Keratinocyte (primary cell): ENCODE data around the gene CCDC15. TPM values are rescaled to one million over a fixed set of nuclear protein-coding genes. Genes with fewer than 3 reads are reported as not detected.
"Not testable (repeated sequence)": the region's sequence is repeated elsewhere in the genome, so short reads cannot be mapped to it uniquely, and the experiment has no call there.

Experiments
- DNase-seq: peaks from one replicate; pipeline ENCODE4 v3.0.0-alpha.2; 2011; ENCODE audit warnings: low read depth, missing footprints, low spot score
- FAIRE-seq: peaks from 2 replicates; lab custom pipeline; 2011; peaks lifted over from hg19 to GRCh38; lab: Jason Lieb, UNC
- H2AFZ ChIP-seq: 2 replicates; pipeline ENCODE4 v1.6.0; 2012; ENCODE audit warnings: low read length, control low read depth, inconsistent platforms; ENCODE audit not compliant: control insufficient read depth
- H3K27ac ChIP-seq: 2 replicates; pipeline ENCODE4 v1.5.1; 2011; ENCODE audit warnings: low read length; ENCODE audit not compliant: control insufficient read depth, insufficient read depth
- H3K27me3 ChIP-seq: 3 replicates; pipeline ENCODE4 v1.6.0; 2011; ENCODE audit warnings: low read length; ENCODE audit not compliant: control insufficient read depth, insufficient read depth; ENCODE audit errors: extremely low read depth
- H3K36me3 ChIP-seq, 2 experiments: 2 replicates in 1 of 2; 3 replicates in 1 of 2; pipeline ENCODE4 v1.5.1; 2011; ENCODE audit warnings: low read length in 2 of 2, mild to moderate bottlenecking in 1 of 2; ENCODE audit not compliant: control insufficient read depth in 2 of 2, insufficient read depth in 2 of 2; ENCODE audit errors: extremely low read depth in 1 of 2
- H3K4me1 ChIP-seq: 3 replicates; pipeline ENCODE4 v1.5.1; 2011; ENCODE audit warnings: low read length; ENCODE audit not compliant: control insufficient read depth, insufficient read depth; ENCODE audit errors: extremely low read depth
- H3K4me2 ChIP-seq: 3 replicates; pipeline ENCODE4 v1.6.0; 2011; ENCODE audit warnings: low read depth, low read length; ENCODE audit not compliant: control insufficient read depth, insufficient read depth; ENCODE audit errors: extremely low read depth
- H3K4me3 ChIP-seq, 3 experiments: fragments of 200-600 bp in 1 of 3; sonication (generic) in 1 of 3; 2 replicates in 2 of 3; 3 replicates in 1 of 3; pipeline ENCODE4 v1.5.1; 2011 to 2016; ENCODE audit warnings: low read length in 3 of 3, mild to moderate bottlenecking in 3 of 3, control low read depth in 2 of 3, inconsistent platforms in 1 of 3, low read depth in 1 of 3, mixed read lengths in 1 of 3, mixed run types in 1 of 3, moderate library complexity in 1 of 3; ENCODE audit not compliant: control insufficient read depth in 2 of 3, insufficient read depth in 2 of 3; ENCODE audit errors: extremely low read depth in 1 of 3
- H3K79me2 ChIP-seq: 2 replicates; pipeline ENCODE4 v1.6.0; 2012; ENCODE audit warnings: low read length; ENCODE audit not compliant: control insufficient read depth, insufficient read depth
- H3K9ac ChIP-seq: 3 replicates; pipeline ENCODE4 v1.6.0; 2011; ENCODE audit warnings: low read length; ENCODE audit not compliant: control insufficient read depth, insufficient read depth; ENCODE audit errors: extremely low read depth
- H3K9me1 ChIP-seq: 3 replicates; pipeline ENCODE4 v1.6.0; 2011; ENCODE audit warnings: low read length; ENCODE audit not compliant: control insufficient read depth, insufficient read depth; ENCODE audit errors: extremely low read depth
- H3K9me3 ChIP-seq: 2 replicates; pipeline ENCODE4 v1.5.1; 2012; ENCODE audit warnings: low read depth, low read length; ENCODE audit not compliant: control insufficient read depth
- H4K20me1 ChIP-seq: 3 replicates; pipeline ENCODE4 v1.6.0; 2011; ENCODE audit warnings: low read length; ENCODE audit not compliant: control insufficient read depth, insufficient read depth; ENCODE audit errors: extremely low read depth
- EZH2 ChIP-seq: IDR thresholded peaks from one replicate; pipeline ENCODE4 v1.6.1; 2012; ENCODE audit warnings: inconsistent platforms, mild to moderate bottlenecking, low read length, moderate library complexity
- dilution Hi-C: fragments of 300-500 bp; cut with MboI; formaldehyde crosslinking; loops from one replicate; pipeline ENCODE4 v1.7.0; 2020; ENCODE audit warnings: low sequenced_read_pairs; ENCODE audit not compliant: extremely low pct_ligation_motif_present
- polyA plus RNA-seq, 5 experiments: library from polyadenylated mRNA; depleted of rRNA in 3 of 5; stranded (reverse) in 3 of 5; stranded (forward) in 1 of 5; unstranded in 1 of 5; fragments of >200 nt; gene quantifications; 1 replicate in 1 of 5; 2 replicates in 3 of 5; 3 replicates in 1 of 5; pipeline versions ENCODE4 v1.2.1 to v1.2.3, GENCODE V29; 2011 to 2012; ENCODE audit warnings: missing spikeins in 2 of 5, low read depth in 1 of 5, low replicate concordance in 1 of 5
- TF ChIP-seq, protein P1 (sequence below), 3 experiments: IDR thresholded peaks in 1 of 3; conservative IDR thresholded peaks in 1 of 3; optimal IDR thresholded peaks in 1 of 3; 2 replicates in 2 of 3; 3 replicates in 1 of 3; pipeline versions ENCODE3 to v1.5.1; 2011; ENCODE audit warnings: low read length in 3 of 3, mild to moderate bottlenecking in 3 of 3, moderate library complexity in 2 of 3, control low read depth in 1 of 3, inconsistent platforms in 1 of 3; ENCODE audit not compliant: insufficient read depth in 2 of 3; ENCODE audit errors: extremely low read depth in 1 of 3

The CCDC15 gene
- polyA plus RNA-seq, 1 donor (not counting 4 experiments of a cell fraction or from before 2014, with no cell fraction given): 2.0 TPM

DNA sequence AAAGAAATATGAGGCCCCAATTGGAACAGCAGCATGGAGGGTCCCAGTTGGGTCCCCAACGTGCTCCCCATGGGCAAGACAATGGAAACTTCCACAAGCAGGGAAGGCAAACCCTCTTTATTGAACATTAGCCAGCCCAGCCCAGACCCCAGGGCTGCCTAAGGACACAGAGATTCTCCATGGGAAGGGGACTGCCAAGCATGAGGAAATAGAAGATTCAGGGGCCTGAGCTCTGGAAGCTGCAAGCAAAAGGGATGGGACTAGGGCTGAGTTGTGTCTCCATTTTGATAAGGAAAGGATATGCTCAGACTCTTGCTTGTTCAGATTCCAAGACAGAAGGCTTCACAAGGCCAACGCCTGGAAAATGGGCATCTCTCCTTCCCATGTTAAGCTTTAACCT is 134.1 kb downstream of the CCDC15 start:
- Histone ChIP-seq H3K27ac (no peak overlapping the region), H3K9ac (no peak overlapping the region), H3K79me2 (no peaks in the 10 kb centered on the region), H3K9me1 (no peaks in the 10 kb centered on the region), H3K4me2 (no peak overlapping the region), H4K20me1 (no peaks in the 10 kb centered on the region), H3K4me3 (no peak overlapping the region), H2AFZ (no peak overlapping the region), H3K9me3 (no peaks in the 10 kb centered on the region), H3K4me1 (peaks cover 25% of the 10 kb centered on the region), H3K27me3 (no peaks in the 10 kb centered on the region), H3K36me3 (peaks cover 3 to 11% of the 10 kb centered on the region in 2 experiments)
- dilution Hi-C loops: no loop called here
- DNase-seq (no peak), FAIRE-seq (no peak)
- TF ChIP-seq, protein P1, sequence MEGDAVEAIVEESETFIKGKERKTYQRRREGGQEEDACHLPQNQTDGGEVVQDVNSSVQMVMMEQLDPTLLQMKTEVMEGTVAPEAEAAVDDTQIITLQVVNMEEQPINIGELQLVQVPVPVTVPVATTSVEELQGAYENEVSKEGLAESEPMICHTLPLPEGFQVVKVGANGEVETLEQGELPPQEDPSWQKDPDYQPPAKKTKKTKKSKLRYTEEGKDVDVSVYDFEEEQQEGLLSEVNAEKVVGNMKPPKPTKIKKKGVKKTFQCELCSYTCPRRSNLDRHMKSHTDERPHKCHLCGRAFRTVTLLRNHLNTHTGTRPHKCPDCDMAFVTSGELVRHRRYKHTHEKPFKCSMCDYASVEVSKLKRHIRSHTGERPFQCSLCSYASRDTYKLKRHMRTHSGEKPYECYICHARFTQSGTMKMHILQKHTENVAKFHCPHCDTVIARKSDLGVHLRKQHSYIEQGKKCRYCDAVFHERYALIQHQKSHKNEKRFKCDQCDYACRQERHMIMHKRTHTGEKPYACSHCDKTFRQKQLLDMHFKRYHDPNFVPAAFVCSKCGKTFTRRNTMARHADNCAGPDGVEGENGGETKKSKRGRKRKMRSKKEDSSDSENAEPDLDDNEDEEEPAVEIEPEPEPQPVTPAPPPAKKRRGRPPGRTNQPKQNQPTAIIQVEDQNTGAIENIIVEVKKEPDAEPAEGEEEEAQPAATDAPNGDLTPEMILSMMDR (optimal IDR thresholded peaks at IDR 0.05 in 1 of 3, IDR thresholded peaks at IDR 0.05 in 1 of 3, conservative IDR thresholded peaks at IDR 0.05 in 1 of 3; ENCODE audit: extremely low read depth in 1 of 3, insufficient read depth in 2 of 3, low read length in 3 of 3): no peak
- TF ChIP-seq EZH2: no peak

DNA sequence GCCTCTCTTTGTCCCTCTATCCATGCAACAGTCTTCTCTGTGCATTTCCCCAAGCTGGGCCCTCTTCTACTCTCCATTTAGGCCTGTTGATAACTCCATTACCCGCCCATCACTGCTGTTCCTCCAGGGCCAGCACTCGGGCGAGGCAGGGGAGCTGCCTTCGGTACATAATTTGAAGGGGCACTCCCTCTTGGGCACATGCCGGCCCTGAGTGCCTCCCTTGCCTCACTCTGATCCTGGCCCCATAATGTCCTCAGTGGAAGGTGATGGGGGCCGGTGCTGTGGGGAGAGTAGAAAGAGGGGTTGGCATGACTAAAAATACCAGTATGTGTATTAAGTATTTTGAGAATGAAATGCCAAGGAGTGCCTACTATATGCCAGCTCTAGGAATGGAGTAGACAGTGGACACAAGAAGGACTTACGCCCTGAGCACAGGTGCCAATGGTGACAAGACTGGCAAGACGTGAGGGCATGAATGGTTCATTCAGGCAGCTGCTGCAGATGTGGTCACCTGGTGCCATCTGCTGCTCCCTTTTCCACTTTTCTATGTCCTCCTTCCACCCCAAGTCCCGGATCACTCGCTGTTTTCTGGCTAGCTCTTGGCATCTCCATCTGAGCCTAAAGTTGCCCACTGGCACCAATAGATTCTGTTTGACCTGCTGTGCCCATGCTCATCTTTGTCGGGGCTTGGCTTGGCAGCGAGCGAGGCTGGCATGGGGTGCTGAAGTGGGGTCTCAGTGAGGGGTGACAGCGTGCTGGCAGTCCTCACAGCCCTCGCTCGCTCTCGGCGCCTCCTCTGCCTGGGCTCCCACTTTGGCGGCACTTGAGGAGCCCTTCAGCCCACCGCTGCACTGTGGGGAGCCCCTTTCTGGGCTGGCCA is 134.8 kb downstream of the CCDC15 start:
- Histone ChIP-seq H3K9me3 (no peaks in the 10 kb centered on the region), H4K20me1 (no peaks in the 10 kb centered on the region), H3K27ac (no peak overlapping the region), H3K27me3 (no peaks in the 10 kb centered on the region), H3K4me1 (peaks cover 23% of the 10 kb centered on the region), H3K9me1 (peaks cover under 1% of the 10 kb centered on the region), H3K4me3 (no peak overlapping the region), H3K36me3 (peaks cover 3 to 11% of the 10 kb centered on the region in 2 experiments), H3K9ac (no peak overlapping the region), H3K79me2 (no peaks in the 10 kb centered on the region), H3K4me2 (no peak overlapping the region), H2AFZ (no peak overlapping the region)
- FAIRE-seq: no peak
- dilution Hi-C loops: no loop called here
- DNase-seq: no peak
- TF ChIP-seq, protein P1 (optimal IDR thresholded peaks at IDR 0.05 in 1 of 3, IDR thresholded peaks at IDR 0.05 in 1 of 3, conservative IDR thresholded peaks at IDR 0.05 in 1 of 3; ENCODE audit: extremely low read depth in 1 of 3, insufficient read depth in 2 of 3, low read length in 3 of 3): peak in 1 of 3 experiments; percentile 44
- TF ChIP-seq EZH2: no peak

DNA sequence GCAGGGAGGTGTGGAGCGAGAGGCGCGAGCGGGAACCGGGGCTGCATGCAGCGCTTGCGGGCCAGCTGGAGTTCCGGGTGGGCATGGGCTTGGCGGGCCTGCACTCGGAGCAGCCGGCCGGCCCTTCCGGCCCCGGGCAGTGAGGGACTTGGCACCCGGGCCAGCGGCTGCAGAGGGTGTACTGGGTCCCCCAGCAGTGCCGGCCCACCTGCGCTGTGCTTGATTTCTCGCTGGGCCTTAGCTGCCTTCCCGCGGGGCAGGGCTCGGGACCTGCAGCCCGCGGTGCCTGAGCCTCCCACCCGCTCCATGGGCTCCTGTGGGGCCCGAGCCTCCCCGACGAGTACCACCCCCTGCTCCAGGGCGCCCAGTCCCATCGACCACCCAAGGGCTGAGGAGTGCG is 135.5 kb downstream of the CCDC15 start:
- H3K4me2 ChIP-seq, H3K9ac ChIP-seq, H3K79me2 ChIP-seq, H3K4me3 ChIP-seq, H3K27me3 ChIP-seq, H4K20me1 ChIP-seq, H3K36me3 ChIP-seq, H2AFZ ChIP-seq, DNase-seq, H3K27ac ChIP-seq, dilution Hi-C loops, H3K9me3 ChIP-seq, H3K9me1 ChIP-seq, FAIRE-seq: not testable (repeated sequence)
- H3K4me1 ChIP-seq: peaks cover 18% of the 10 kb centered on the region
